HCEC 1CT (cell line): ENCODE results near the gene AGT.
A peak's percentile ranks its signal among the peaks of the same experiment; 100 is the strongest.
"Not testable (repeated sequence)": the region's sequence is repeated elsewhere in the genome, so short reads cannot be mapped to it uniquely, and the experiment has no call there.

ENCODE experiments used
- DNase-seq: peaks from one replicate; pipeline ENCODE4 v3.0.0-alpha.2; 2017

Gene AGT

DNA sequence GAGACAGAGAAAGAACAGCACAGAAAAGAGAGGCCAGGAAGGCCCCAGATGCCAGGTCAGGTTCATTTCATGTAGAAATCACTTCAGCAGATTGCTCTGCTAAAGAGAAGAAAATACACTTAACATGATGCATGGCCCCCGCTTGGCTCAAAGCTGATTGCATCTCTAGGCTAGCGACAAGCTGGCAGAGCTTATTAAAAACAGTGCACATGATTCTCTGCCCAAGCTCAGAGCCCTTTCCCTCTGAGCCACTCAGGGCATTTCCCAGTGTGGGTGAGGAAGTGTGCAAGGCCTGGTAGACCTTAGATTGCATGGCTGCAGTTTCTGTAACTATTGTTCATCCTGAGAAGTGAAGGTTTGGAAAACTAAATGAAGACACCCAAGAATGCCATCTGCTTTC, 30.0 kb upstream of the AGT start:
- no peak for DNase-seq

DNA sequence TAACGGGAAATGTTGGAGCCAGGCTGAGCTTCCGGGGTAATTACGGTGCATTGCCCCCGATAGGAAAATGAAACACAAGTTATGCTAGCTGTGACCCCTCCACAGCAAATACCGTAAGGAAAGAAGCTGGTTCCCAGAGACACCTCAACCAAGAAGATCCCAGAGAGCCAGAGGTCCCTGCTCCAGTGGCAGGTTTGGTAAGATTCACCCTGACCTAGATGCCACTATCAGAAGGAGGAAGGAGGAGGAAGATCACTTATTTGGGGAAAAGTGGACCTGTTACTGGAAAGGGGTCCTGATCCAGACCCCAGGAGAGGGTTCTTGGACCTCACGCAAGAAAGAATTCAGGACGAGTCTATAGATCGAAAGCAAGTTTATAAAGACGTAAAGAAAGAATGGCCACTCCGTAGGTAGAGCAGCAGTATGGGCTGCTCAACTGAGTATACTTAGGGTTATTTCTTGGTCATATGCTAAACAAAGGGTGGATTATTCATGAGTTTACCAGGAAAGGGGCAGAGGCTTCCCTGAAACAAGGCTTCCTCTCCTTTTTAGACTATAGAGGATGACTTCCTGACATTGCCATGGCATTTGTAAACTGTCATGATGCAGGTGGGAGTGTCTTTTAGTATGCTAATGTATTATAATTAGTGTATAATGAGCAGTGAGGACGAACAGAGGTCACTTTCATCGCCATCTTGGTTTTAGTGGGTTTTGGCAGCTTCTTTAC, 25.8 kb upstream of the AGT start:
- no peak for DNase-seq

DNA sequence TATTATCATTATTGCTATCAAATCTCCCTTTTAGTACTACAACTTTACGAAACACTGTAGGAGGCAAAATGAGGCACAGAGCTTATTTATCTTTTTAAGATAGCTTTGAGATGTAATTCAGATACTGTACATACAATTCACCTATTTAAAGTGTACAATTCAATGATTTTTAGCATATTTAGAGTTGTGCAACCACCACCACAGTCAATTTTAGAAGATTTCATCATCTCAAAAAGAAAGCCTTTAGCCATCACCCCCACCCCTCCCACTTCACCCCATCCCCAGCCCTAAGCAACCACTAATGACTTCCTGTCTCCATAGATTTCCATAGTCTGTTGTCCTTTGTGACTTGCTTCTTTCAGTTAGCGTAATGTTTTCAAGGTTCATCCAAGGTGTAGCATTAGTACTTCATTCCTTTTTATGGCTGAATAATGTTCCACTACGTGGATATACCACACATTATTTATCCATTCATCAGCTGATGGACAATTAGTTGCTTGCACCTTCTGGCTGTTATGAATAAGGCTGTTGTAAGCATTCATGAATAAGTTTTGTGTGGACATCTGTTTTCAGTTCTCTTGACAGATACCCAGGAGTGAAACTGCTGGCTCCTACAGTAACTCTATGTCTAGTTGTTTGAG, 23.8 kb upstream of the AGT start:
- no peak for DNase-seq

DNA sequence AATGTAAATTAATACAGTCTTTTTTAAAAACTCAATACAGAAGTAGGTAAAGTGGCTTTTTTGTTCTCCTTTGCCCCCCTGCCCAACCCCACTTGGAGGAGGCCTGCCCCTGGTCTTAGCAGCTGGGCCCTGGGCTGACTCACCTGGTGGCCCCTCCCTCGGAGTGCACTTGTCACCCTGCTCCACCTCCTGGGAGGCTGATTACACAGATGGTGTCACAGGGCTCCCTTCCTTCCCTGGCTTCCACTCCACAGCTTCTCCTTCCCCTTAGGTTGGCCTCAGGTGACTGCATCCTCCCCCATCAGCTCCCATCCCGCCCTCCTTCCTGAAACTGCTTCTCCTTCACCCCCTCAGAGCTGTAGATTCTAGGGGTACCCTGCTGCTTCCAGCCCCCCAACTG, 21.5 kb upstream of the AGT start:
- no peak for DNase-seq

DNA sequence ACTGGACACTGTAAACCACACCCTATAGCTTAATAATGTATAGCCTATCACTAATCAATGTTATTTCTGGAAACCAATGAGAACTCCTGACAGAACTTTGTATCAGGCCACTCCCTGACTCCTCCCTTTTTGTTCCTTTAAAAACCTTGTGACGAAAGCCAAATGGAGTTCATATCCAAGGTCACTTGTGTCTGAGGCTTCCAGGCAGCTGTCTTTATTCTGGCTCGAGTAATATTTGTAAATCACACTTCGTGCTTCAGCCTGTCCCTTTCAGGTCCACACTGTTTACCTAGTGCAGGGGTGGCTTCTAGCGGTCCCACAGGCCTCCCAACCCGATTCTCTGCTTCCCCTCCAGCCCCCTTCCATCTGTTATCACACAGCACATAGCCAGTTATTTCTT, 17.1 kb upstream of the AGT start:
- DNase-seq: no peak

DNA sequence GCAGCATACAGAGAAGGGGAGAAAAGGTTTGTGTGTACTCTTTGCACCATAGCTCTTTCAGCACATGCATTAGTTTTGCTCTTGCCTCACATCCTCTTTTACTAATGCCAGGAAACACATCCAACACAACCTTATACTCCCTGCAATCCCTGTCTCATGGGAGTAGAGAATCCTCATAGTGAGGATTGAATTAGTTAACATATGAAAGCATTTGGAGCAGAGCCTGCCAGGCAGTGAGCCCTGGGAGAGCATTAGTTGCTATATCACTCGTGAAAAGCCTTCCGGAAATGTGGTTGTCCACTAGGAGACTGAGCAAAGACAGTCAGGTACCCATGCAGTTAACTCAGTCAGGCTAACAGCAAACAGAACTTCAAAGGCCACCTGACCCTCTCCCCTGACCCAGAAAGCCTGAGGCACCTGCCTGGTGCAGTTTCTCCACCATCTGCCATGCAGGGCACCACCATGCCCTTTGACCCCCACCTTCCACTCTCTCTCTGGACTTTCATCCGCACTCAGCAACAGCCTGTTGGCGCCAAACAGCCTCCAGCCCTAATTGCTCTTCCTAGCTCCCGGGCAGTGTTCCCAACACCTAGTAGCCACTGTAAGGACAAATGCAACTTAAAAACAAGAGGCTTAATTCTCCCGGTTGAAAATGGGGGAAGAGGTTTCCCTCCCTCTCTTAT, 14.9 kb upstream of the AGT start:
- DNase-seq: no peak

DNA sequence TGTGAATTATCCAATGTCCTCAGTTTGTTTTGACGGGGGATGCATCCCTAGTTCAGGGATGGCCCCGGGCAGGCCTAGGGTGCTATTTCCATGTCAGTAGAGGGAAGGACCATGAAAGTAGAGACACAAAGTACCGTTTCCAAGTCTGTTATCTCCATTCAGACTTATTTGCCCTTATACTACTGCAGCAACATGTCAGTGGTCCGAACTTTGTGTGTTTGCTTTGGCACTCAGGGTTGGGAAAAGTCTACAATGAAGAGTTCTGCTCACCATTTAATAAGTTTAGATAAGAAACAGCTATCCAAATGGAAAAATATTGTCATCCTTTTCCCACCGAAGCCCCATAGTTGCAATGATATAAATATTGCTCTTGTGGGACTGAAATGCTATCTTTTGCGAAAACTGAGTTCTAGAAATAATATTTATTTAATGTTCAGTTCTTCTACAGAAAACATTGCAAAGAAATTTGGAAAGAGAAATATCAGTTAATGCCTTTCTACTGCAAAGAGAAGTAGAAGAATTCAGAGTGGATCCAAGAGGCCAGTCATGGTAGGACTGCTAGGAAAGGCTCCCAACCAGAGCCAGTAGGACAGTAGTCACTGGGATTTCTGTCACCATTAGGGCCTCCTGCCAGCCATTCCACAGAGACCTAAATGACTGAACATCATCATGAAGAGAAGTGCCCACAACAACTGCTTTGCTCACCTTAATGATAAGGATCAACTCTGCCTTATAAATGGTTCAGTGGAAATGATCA, 11.5 kb upstream of the AGT start:
- no peak for DNase-seq

DNA sequence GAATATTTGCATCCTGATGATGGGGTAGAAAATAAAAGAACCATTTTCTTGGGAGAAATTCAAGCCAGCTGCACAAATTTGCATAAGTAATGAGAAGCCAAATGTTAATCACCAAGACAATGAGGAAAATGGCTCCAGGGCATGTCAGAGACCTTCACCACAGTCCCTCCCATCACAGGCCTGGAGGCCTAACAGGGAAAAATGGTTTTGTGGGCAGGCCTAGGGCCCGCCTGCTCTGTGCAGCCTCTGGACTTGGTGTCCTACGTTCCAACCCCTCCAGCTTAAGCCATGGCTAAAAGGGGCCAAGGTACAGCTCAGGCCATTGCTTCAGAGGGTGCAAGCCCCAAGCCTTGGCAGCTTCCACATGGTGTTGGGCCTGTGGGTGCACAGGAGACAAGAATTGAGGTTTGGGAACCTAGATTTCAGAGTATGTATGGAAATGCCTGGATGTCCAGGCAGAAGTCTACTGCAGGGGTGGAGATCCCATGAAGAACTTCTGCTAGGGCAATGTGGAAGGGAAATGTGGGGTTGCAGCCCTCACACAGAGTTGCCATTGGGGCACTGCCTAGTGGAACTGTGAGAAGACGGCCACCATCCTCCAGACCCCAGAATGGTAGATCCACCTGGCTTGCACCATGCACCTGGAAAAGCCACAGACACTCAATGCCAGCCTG, 8.1 kb upstream of the AGT start:
- DNase-seq: not testable (repeated sequence)

DNA sequence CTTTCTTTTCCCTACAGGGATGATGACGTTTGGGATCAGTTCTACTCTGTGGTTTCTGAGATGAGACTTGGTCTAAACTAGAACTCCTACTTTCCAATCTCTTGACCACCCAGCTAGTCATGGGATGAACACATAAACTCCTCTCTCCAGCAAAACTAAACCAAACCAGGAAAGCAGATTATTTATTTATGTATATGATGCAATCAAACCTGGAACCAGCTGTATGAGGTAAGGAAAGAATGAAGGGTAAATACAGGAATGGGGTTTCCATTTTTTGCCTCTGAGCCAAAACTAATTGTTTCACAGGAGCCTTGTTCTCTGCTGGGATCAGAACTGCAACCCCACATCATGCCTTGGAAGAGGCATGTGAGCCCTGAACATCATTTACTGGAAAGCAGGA, 3.3 kb upstream of the AGT start:
- DNase-seq: peak; percentile 14

DNA sequence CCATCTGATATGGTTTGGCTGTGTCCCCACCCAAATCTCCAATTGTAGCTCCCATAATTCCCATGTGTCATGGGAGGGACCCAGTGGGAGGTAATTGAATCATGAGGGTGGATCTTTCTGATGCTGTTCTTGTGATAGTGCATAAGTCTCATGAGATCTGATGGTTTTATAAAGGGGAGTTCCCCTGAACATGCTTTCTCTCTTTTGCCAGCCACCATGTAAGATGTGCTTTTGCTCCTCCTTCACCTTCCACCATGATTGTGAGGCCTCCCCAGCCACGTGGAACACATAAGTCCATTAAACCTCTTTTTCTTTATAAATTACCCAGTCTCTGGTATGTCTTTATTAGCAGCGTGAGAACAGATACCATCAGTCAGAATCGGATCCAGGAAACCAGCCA, 2.5 kb upstream of the AGT start:
- DNase-seq: not testable (repeated sequence)

DNA sequence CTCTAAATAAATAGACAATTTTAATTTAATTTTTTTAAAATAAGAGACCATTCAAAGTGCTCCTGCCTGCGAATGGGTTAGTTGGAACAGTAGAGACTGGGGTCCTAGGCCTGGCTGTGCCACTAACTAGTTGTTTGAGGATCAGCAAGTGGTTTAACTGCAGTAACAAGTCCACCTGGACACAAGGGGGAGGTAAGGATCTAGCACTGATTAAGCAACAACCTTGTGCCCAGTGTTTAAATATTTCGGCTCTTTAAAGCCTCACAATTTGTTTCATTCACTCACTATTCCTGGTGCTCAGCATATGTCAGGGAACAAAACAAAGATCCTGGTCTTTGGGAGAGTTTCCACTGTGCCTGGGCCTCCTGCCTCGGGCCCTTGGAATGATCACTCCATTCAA, 1.6 kb upstream of the AGT start:
- DNase-seq: no peak

DNA sequence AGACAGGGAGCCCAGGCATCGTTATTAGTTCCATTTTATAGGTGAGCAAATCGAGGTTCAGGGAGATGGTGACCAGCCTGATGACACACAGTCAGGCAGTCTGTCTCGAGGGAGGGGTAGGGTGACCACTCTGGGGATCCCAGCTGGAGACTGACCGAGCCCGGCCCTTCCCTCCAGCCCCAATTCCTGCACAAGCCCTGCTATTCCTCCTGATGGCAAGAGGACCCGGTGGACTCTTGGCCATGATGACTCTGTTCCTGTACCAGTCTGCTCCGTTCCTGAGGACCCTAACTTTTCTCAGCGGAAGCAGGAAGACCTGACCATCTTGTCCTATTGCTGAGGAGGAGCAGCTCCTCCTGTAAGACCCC, 391 bp downstream of the AGT start:
- DNase-seq: no peak

DNA sequence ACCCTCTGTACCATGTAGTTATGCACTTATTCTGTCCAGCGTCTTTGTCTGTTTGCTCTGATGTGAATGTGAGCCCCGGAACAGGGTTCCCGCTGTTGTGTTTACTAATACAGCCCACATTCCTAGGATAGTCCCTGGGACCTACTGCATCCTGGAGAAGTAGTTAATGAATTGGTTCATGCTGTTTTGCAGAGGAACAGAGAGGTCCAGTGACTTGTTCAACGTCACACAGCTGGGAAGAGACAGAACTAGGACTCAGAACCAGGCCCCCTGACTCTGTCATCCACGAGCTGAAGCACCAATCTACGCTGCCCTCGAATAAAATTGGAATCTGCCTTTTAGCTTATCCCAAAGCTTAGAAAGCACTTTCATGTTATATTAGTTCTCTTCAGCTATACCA, 784 bp downstream of the AGT start:
- DNase-seq: no peak

DNA sequence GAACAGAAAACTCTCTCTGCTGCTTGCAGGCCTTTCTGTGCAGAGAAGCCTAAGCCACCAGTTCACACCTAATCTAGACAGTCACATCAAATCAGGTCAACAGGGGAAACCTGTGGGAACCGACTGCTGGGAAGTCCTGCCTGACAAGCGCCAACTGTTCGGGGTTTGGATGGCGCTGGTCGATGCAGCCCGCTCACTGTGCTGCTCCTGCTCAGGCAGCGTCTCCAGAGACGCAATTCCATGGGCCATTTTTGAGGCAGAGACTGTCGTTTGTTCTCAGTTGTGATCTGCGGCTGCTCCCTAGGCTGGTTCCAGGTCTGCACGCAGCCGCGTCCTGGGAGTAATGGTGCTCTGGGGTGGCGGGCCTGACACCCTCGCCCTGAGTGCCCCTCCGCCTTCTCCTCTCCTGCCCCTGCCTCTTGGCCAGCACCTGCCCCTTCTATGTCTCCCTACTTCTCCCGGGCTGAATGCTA, 1.4 kb downstream of the AGT start:
- no peak for DNase-seq

DNA sequence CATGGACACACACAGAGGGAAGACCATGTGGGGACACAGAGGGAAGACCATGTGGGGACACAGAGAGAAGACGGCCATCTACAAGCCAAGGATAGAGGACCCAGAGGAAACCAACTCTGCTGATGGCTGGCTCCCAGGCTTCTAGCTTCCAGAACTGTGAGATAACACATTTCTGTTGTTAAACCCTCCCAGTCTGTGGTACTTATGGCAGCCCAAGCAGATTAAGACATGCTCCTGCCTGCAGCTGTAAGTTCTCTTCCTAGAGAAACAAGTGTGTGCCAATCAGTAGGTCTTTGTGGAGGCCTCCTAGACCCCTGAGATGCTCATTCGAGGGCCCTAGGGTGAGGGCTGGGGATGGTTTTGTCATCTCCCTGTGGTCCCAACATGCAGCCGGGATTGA, 2.7 kb downstream of the AGT start:
- DNase-seq: no peak

DNA sequence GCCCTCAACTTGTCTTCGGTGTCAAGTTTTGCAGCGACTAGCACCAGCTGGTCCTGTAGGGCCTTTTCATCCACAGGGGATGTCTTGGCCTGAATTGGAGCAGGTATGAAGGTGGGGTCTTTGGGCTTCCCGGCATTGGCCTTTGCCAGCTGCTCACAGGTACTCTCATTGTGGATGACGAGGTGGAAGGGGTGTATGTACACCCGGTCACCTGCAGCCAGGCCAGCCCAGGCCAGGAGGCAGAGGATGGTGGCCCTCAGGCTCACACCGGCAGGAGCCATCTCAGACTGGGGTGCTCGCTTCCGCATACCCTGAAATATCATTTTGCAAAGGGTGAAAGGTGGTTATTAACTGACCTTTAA, 3.4 kb downstream of the AGT start:
- no peak for DNase-seq

DNA sequence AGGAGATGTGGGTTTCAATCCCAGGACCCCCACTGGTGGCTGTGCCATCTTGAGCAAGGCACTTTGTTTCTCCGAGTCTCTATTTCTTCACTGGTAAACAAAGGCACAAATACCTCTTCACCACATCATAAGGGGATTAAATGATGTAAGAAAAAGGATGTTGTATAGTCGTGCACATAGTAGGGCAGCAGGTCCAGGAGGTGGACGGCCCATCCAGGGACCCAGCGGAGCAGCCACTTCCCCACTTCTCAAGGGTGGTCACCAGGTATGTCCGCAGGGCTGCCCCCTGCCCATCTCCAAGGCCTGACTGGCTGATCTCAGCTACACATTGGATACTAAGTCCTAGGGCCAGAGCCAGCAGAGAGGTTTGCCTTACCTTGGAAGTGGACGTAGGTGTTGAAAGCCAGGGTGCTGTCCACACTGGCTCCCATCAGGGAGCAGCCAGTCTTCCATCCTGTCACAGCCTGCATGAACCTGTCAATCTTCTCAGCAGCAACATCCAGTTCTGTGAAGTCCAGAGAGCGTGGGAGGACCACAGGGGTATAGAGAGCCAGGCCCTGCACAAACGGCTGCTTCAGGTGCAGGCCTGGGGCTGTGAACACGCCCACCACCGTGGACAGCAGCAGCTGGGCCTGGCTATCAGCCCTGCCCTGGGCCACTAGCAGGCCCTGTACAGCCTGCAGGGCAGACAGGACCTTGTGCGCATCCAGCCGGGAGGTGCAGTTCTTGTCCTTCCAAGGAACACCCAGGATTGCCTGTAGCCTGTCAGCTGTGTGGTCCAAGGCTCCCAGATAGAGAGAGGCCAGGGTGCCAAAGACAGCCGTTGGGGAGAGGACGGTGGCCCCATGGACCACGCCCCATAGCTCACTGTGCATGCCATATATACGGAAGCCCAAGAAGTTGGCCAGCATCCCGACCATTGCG, 4.0 kb downstream of the AGT start:
- DNase-seq: no peak

DNA sequence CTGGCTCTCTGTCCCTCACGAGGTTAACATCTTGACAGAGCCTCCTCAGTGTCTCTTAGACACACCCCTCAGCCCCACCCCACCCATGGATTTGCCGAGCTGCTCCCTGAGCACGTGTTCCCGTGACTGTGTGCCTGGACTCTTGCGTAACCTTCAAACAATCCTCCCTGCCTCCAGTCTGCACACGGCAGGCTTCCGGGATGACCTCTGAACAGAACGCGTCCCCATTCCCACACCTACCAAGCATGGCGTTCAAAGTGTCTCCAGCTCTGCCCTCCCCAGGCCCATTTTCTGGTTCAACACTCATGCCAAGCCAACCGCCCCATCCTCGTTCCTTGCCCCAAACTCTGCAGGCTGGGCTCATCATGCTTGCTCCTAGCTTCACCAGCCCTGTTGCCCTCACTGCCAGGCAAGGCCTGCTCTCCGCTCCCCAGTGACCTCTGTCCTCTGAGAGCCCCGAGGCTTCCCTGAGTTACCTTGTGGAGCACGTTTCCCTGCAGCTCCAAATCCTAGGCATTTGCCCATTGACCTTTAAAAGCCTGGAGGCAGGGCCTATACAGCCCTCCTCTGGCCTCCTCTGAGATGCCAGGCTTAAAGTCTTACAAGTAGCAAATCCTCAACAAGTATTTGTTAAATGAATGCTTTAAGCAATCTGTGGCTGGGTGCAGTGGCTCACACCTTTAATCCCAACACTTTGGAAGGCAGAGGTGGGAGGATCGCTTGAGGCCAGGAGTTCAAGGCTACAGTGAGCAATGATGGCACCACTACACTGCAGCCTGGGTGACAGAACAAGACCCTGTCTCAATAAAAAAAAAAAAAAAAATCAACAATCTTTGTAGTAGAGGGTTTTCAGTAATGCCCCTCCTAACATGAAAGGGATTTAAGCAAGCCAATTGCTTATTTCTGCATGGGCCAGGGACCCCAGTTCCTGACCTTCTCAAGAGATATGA, 5.0 kb downstream of the AGT start:
- DNase-seq: peak; percentile 24

DNA sequence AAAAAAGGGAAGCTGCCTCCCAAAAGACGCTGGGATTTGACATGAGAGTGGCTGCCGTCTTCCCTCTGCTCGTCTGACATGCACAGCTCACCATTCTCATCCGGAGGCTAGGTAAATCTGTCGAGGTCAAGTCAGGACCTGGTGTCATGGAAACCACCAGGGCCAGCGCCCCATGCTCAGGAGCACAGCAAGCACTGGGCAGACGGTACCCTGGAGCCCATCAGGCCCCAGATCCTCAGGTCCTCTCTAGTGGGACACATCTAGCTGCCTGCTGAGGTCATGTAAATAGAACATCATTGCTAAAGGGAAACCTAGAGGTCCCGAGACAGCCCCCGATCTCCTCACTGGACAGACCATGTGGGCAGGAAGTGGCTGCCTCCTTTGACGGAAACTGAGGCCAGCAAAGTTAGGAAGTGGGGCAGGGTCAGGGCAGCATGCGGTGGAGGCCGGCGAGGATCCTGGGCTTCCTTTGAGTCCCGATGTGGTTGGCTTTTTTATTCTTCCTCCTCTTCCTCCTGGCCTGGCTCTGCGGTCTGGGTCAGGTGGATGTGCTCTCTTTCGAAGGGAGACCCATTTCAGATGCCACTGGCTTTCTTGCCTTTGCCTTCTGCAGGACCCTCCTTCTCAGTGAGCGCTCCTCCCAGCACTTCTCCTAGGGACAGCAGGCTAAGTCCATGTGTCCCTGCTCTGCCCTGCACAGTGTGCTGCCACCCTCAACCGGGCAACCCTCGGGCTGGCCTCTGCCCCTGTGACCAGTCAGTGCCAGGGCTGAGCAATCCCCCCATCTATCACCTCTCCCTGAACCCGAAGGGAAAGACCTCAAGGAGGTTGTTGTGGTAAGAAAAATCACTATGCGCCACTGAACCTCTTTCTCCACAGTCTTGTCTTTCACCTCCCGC, 5.9 kb downstream of the AGT start:
- DNase-seq: no peak
